ENCODE results near the gene UQCC2.

Gene UQCC2

GRCh38 chr6:33726696-33727095 is 15.2 kb upstream of the UQCC2 start:
- Histone ChIP-seq H3K27me3 (replicated peaks; ENCODE audit: control insufficient read depth, insufficient read depth, low read length, poor library complexity, severe bottlenecking) (no peaks in the 10 kb centered on the region), H3K4me3 (ENCODE audit: insufficient read depth, low read depth, low read length, poor library complexity, severe bottlenecking) (no peak overlapping the region), H3K36me3 (ENCODE audit: control insufficient read depth, insufficient read depth, low read length) (no peaks in the 10 kb centered on the region), H3K9me3 (ENCODE audit: control insufficient read depth, low read length) (no peaks in the 10 kb centered on the region), H3K4me1 (ENCODE audit: control insufficient read depth, insufficient read depth, low read length, poor library complexity, severe bottlenecking) (no peaks in the 10 kb centered on the region), H3K27ac (ENCODE audit: insufficient read depth, low read length, poor library complexity, severe bottlenecking) (no peak overlapping the region)
- no peak for DNase-seq

DNA sequence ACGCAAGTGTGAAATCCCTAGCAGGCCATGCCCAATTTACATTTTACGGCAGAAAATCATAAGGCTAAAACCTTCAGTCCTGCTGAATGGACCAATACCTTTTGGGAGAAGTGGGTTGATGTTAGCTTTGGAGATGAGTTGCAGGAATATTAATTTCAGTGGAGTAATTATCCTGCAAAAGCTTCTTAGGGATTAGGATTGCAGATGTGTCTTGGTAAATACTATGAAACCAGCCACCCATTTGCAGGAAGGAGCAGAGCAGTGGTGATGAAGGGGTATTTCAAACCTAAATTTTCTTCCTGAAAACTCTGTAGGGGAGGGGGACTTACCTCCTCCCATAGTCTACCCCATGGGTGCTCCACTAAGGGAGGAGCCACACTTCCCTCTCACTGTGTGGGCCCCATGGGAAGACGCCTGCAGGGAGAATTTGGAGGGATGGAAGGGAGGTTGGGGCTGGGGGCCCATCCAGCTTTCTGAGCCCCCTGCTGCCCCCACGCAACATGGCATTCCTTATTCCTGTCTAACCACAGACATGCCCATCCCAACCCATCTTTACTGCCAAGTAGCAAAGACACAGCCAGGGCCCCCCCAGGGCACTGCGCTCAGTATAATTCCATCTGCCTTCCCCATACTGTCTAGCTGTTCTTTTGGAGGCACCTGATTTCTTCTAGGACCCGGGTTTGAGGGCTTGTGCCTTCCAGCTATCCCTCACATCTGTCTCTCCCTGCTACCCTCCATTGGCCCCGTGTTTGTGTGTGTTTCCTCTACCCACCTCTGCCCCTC is 14.6 kb upstream of the UQCC2 start:
- Histone ChIP-seq H3K27ac (ENCODE audit: insufficient read depth, low read length, poor library complexity, severe bottlenecking) (no peak overlapping the region), H3K4me3 (ENCODE audit: insufficient read depth, low read depth, low read length, poor library complexity, severe bottlenecking) (no peak overlapping the region), H3K27me3 (replicated peaks; ENCODE audit: control insufficient read depth, insufficient read depth, low read length, poor library complexity, severe bottlenecking) (no peaks in the 10 kb centered on the region), H3K9me3 (ENCODE audit: control insufficient read depth, low read length) (no peaks in the 10 kb centered on the region), H3K36me3 (ENCODE audit: control insufficient read depth, insufficient read depth, low read length) (no peaks in the 10 kb centered on the region), H3K4me1 (ENCODE audit: control insufficient read depth, insufficient read depth, low read length, poor library complexity, severe bottlenecking) (no peaks in the 10 kb centered on the region)
- DNase-seq = no peak

GRCh38 chr6:33725222-33725621 is 13.7 kb upstream of the UQCC2 start:
- Histone ChIP-seq H3K9me3 (ENCODE audit: control insufficient read depth, low read length) (no peaks in the 10 kb centered on the region), H3K4me1 (ENCODE audit: control insufficient read depth, insufficient read depth, low read length, poor library complexity, severe bottlenecking) (no peaks in the 10 kb centered on the region), H3K4me3 (ENCODE audit: insufficient read depth, low read depth, low read length, poor library complexity, severe bottlenecking) (no peak overlapping the region), H3K27me3 (replicated peaks; ENCODE audit: control insufficient read depth, insufficient read depth, low read length, poor library complexity, severe bottlenecking) (no peaks in the 10 kb centered on the region), H3K36me3 (ENCODE audit: control insufficient read depth, insufficient read depth, low read length) (no peaks in the 10 kb centered on the region), H3K27ac (ENCODE audit: insufficient read depth, low read length, poor library complexity, severe bottlenecking) (no peak overlapping the region)
- DNase-seq = no peak

GRCh38 chr6:33724102-33725023 is 12.9 kb upstream of the UQCC2 start:
- Histone ChIP-seq H3K4me1 (ENCODE audit: control insufficient read depth, insufficient read depth, low read length, poor library complexity, severe bottlenecking) (no peaks in the 10 kb centered on the region), H3K4me3 (ENCODE audit: insufficient read depth, low read depth, low read length, poor library complexity, severe bottlenecking) (no peak overlapping the region), H3K9me3 (ENCODE audit: control insufficient read depth, low read length) (no peaks in the 10 kb centered on the region), H3K36me3 (ENCODE audit: control insufficient read depth, insufficient read depth, low read length) (no peaks in the 10 kb centered on the region), H3K27ac (ENCODE audit: insufficient read depth, low read length, poor library complexity, severe bottlenecking) (no peak overlapping the region), H3K27me3 (replicated peaks; ENCODE audit: control insufficient read depth, insufficient read depth, low read length, poor library complexity, severe bottlenecking) (no peaks in the 10 kb centered on the region)
- DNase-seq = no peak

DNA sequence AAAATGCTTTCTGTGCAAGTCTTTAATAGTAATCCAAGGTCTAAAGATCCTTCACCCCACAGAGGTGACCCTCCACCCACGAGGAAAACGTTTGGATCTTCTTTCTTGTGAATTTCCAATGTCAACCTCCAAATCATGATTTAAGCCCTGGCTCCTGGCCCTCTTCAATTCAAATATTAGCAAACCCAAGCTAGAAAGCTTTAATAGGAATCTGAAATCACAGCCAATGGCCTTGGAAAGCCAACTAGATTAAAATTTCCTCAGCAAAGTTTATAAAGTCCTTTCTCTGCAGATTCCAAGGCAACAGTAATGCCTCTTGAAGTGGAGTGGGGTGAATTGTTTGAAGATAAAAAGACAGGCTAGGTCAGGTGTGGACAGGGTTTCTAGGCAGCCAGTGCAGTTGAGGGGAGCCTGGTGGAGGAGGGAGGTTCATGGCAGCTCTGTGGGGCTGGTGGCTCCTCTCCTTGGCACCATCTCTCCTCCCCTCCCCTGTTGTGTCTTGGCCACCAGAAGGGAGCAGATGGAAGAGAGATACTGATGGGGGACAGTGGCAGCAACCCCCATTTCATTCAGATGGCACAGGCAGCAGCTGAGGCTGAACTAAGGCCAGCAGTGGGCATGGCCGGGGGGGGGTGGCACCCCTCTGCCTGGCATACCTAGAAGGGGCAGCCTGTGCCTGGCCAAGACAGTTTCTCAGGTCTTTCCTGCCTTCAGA is 12.0 kb upstream of the UQCC2 start:
- no peaks in the 10 kb centered on the region for H3K27me3 ChIP-seq (replicated peaks; ENCODE audit: control insufficient read depth, insufficient read depth, low read length, poor library complexity, severe bottlenecking)
- no peak for DNase-seq
- H3K27ac ChIP-seq (ENCODE audit: insufficient read depth, low read length, poor library complexity, severe bottlenecking) = no peak overlapping the region
- H3K36me3 ChIP-seq (ENCODE audit: control insufficient read depth, insufficient read depth, low read length) = no peaks in the 10 kb centered on the region
- H3K9me3 ChIP-seq (ENCODE audit: control insufficient read depth, low read length) = no peaks in the 10 kb centered on the region
- no peaks in the 10 kb centered on the region for H3K4me1 ChIP-seq (ENCODE audit: control insufficient read depth, insufficient read depth, low read length, poor library complexity, severe bottlenecking)
- no peak overlapping the region for H3K4me3 ChIP-seq (ENCODE audit: insufficient read depth, low read depth, low read length, poor library complexity, severe bottlenecking)

DNA sequence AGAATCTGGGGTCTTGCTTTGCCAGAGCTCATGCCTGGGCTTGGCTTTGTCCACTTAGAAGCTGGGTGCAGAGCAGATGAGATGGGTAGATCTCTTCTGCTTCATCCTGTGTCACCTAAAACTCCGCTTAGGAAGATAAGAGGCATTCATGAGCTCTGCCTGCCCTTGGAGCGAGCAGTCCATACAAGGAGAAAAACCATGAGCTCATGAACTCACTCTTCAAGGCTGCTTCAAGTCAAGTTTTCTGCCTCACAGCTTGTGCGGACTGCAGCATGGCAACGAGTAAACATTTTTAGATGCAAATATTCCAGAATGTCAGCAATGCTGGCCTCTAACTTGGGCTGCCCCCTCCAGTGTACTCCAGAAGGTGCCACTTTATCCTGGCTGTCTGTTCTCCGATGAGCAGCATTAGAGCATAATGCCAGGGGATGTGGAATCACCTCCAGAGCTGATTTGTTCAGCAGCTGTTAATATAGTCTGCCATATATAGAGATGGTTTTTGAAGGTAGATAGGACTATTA is 10.7 kb upstream of the UQCC2 start:
- no peak overlapping the region for H3K27ac ChIP-seq (ENCODE audit: insufficient read depth, low read length, poor library complexity, severe bottlenecking)
- no peak overlapping the region for H3K4me3 ChIP-seq (ENCODE audit: insufficient read depth, low read depth, low read length, poor library complexity, severe bottlenecking)
- no peaks in the 10 kb centered on the region for H3K36me3 ChIP-seq (ENCODE audit: control insufficient read depth, insufficient read depth, low read length)
- no peaks in the 10 kb centered on the region for H3K27me3 ChIP-seq (replicated peaks; ENCODE audit: control insufficient read depth, insufficient read depth, low read length, poor library complexity, severe bottlenecking)
- no peaks in the 10 kb centered on the region for H3K4me1 ChIP-seq (ENCODE audit: control insufficient read depth, insufficient read depth, low read length, poor library complexity, severe bottlenecking)
- DNase-seq = no peak
- no peaks in the 10 kb centered on the region for H3K9me3 ChIP-seq (ENCODE audit: control insufficient read depth, low read length)

- DNase-seq = no peak
Measured at GRCh38 chr6:33721508-33721907, 10.0 kb upstream of the UQCC2 start.

GRCh38 chr6:33720998-33721397 is 9.5 kb upstream of the UQCC2 start:
- Histone ChIP-seq H3K9me3 (ENCODE audit: control insufficient read depth, low read length) (no peaks in the 10 kb centered on the region), H3K27ac (ENCODE audit: insufficient read depth, low read length, poor library complexity, severe bottlenecking) (no peak overlapping the region), H3K27me3 (replicated peaks; ENCODE audit: control insufficient read depth, insufficient read depth, low read length, poor library complexity, severe bottlenecking) (no peaks in the 10 kb centered on the region), H3K36me3 (ENCODE audit: control insufficient read depth, insufficient read depth, low read length) (no peaks in the 10 kb centered on the region), H3K4me1 (ENCODE audit: control insufficient read depth, insufficient read depth, low read length, poor library complexity, severe bottlenecking) (no peaks in the 10 kb centered on the region), H3K4me3 (ENCODE audit: insufficient read depth, low read depth, low read length, poor library complexity, severe bottlenecking) (no peak overlapping the region)
- no peak for DNase-seq

More at GRCh38 chr6:33721508-33721907, 10.0 kb upstream of the UQCC2 start:
- Histone ChIP-seq H3K9me3 (ENCODE audit: control insufficient read depth, low read length) (no peaks in the 10 kb centered on the region), H3K27ac (ENCODE audit: insufficient read depth, low read length, poor library complexity, severe bottlenecking) (no peak overlapping the region), H3K36me3 (ENCODE audit: control insufficient read depth, insufficient read depth, low read length) (no peaks in the 10 kb centered on the region), H3K4me1 (ENCODE audit: control insufficient read depth, insufficient read depth, low read length, poor library complexity, severe bottlenecking) (no peaks in the 10 kb centered on the region), H3K27me3 (replicated peaks; ENCODE audit: control insufficient read depth, insufficient read depth, low read length, poor library complexity, severe bottlenecking) (no peaks in the 10 kb centered on the region), H3K4me3 (ENCODE audit: insufficient read depth, low read depth, low read length, poor library complexity, severe bottlenecking) (no peak overlapping the region)

DNA sequence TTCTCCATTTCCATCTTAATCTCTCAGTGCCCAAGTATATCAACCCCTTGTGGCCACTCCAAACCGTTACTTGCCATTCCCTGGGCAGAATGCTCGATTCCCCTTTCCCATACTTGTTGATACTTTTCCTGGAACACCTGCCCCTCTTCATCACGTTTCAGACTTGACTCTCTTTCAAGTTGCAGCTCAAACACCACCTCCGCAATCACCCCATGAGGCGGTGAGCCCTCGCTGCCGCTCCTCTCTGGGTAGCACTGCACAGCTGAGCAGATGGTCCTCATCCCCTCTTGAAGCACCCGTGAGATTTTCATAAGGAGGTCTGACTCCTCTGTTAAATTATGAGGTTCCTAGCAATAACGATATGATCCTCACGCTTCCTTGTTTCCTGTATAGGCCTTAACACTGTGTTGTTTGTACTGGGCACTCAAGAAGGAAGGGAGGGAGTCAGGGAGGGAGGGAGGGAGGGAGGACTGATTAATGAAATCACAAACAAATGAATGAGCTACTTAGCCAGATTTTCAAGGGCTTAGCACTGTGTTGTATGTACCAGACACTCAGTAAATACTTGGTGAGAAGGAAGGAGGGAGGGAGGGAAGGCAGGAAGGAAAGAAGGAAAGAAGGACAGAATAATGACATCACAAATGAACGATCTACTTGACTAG is 8.0 kb upstream of the UQCC2 start:
- Histone ChIP-seq H3K9me3 (ENCODE audit: control insufficient read depth, low read length) (no peaks in the 10 kb centered on the region), H3K36me3 (ENCODE audit: control insufficient read depth, insufficient read depth, low read length) (no peaks in the 10 kb centered on the region), H3K4me3 (ENCODE audit: insufficient read depth, low read depth, low read length, poor library complexity, severe bottlenecking) (no peak overlapping the region), H3K27ac (ENCODE audit: insufficient read depth, low read length, poor library complexity, severe bottlenecking) (no peak overlapping the region), H3K27me3 (replicated peaks; ENCODE audit: control insufficient read depth, insufficient read depth, low read length, poor library complexity, severe bottlenecking) (no peaks in the 10 kb centered on the region), H3K4me1 (ENCODE audit: control insufficient read depth, insufficient read depth, low read length, poor library complexity, severe bottlenecking) (no peaks in the 10 kb centered on the region)
- no peak for DNase-seq
